Keratinocyte (primary cell): ENCODE results near the gene KIAA1755. TPM values are rescaled to one million over a fixed set of nuclear protein-coding genes. Genes with fewer than 3 reads are reported as not detected.
"Not testable (repeated sequence)": the region's sequence is repeated elsewhere in the genome, so short reads cannot be mapped to it uniquely, and the experiment has no call there.

Experiments used
- DNase-seq: peaks from one replicate; pipeline ENCODE4 v3.0.0-alpha.2; 2011; ENCODE audit warnings: low read depth, missing footprints, low spot score
- FAIRE-seq: peaks from 2 replicates; lab custom pipeline; 2011; peaks lifted over from hg19 to GRCh38; lab: Jason Lieb, UNC
- H2AFZ ChIP-seq: 2 replicates; pipeline ENCODE4 v1.6.0; 2012; ENCODE audit warnings: low read length, control low read depth, inconsistent platforms; ENCODE audit not compliant: control insufficient read depth
- H3K27ac ChIP-seq: 2 replicates; pipeline ENCODE4 v1.5.1; 2011; ENCODE audit warnings: low read length; ENCODE audit not compliant: control insufficient read depth, insufficient read depth
- H3K27me3 ChIP-seq: 3 replicates; pipeline ENCODE4 v1.6.0; 2011; ENCODE audit warnings: low read length; ENCODE audit not compliant: control insufficient read depth, insufficient read depth; ENCODE audit errors: extremely low read depth
- H3K36me3 ChIP-seq, 2 experiments: 2 replicates in 1 of 2; 3 replicates in 1 of 2; pipeline ENCODE4 v1.5.1; 2011; ENCODE audit warnings: low read length in 2 of 2, mild to moderate bottlenecking in 1 of 2; ENCODE audit not compliant: control insufficient read depth in 2 of 2, insufficient read depth in 2 of 2; ENCODE audit errors: extremely low read depth in 1 of 2
- H3K4me1 ChIP-seq: 3 replicates; pipeline ENCODE4 v1.5.1; 2011; ENCODE audit warnings: low read length; ENCODE audit not compliant: control insufficient read depth, insufficient read depth; ENCODE audit errors: extremely low read depth
- H3K4me2 ChIP-seq: 3 replicates; pipeline ENCODE4 v1.6.0; 2011; ENCODE audit warnings: low read depth, low read length; ENCODE audit not compliant: control insufficient read depth, insufficient read depth; ENCODE audit errors: extremely low read depth
- H3K4me3 ChIP-seq, 3 experiments: fragments of 200-600 bp in 1 of 3; sonication (generic) in 1 of 3; 2 replicates in 2 of 3; 3 replicates in 1 of 3; pipeline ENCODE4 v1.5.1; 2011 to 2016; ENCODE audit warnings: low read length in 3 of 3, mild to moderate bottlenecking in 3 of 3, control low read depth in 2 of 3, inconsistent platforms in 1 of 3, low read depth in 1 of 3, mixed read lengths in 1 of 3, mixed run types in 1 of 3, moderate library complexity in 1 of 3; ENCODE audit not compliant: control insufficient read depth in 2 of 3, insufficient read depth in 2 of 3; ENCODE audit errors: extremely low read depth in 1 of 3
- H3K79me2 ChIP-seq: 2 replicates; pipeline ENCODE4 v1.6.0; 2012; ENCODE audit warnings: low read length; ENCODE audit not compliant: control insufficient read depth, insufficient read depth
- H3K9ac ChIP-seq: 3 replicates; pipeline ENCODE4 v1.6.0; 2011; ENCODE audit warnings: low read length; ENCODE audit not compliant: control insufficient read depth, insufficient read depth; ENCODE audit errors: extremely low read depth
- H3K9me1 ChIP-seq: 3 replicates; pipeline ENCODE4 v1.6.0; 2011; ENCODE audit warnings: low read length; ENCODE audit not compliant: control insufficient read depth, insufficient read depth; ENCODE audit errors: extremely low read depth
- H3K9me3 ChIP-seq: 2 replicates; pipeline ENCODE4 v1.5.1; 2012; ENCODE audit warnings: low read depth, low read length; ENCODE audit not compliant: control insufficient read depth
- H4K20me1 ChIP-seq: 3 replicates; pipeline ENCODE4 v1.6.0; 2011; ENCODE audit warnings: low read length; ENCODE audit not compliant: control insufficient read depth, insufficient read depth; ENCODE audit errors: extremely low read depth
- EZH2 ChIP-seq: IDR thresholded peaks from one replicate; pipeline ENCODE4 v1.6.1; 2012; ENCODE audit warnings: inconsistent platforms, mild to moderate bottlenecking, low read length, moderate library complexity
- dilution Hi-C: fragments of 300-500 bp; cut with MboI; formaldehyde crosslinking; loops from one replicate; pipeline ENCODE4 v1.7.0; 2020; ENCODE audit warnings: low sequenced_read_pairs; ENCODE audit not compliant: extremely low pct_ligation_motif_present
- polyA plus RNA-seq, 5 experiments: library from polyadenylated mRNA; depleted of rRNA in 3 of 5; stranded (reverse) in 3 of 5; stranded (forward) in 1 of 5; unstranded in 1 of 5; fragments of >200 nt; gene quantifications; 1 replicate in 1 of 5; 2 replicates in 3 of 5; 3 replicates in 1 of 5; pipeline versions ENCODE4 v1.2.1 to v1.2.3, GENCODE V29; 2011 to 2012; ENCODE audit warnings: missing spikeins in 2 of 5, low read depth in 1 of 5, low replicate concordance in 1 of 5
- TF ChIP-seq, protein P1 (sequence below), 3 experiments: IDR thresholded peaks in 1 of 3; conservative IDR thresholded peaks in 1 of 3; optimal IDR thresholded peaks in 1 of 3; 2 replicates in 2 of 3; 3 replicates in 1 of 3; pipeline versions ENCODE3 to v1.5.1; 2011; ENCODE audit warnings: low read length in 3 of 3, mild to moderate bottlenecking in 3 of 3, moderate library complexity in 2 of 3, control low read depth in 1 of 3, inconsistent platforms in 1 of 3; ENCODE audit not compliant: insufficient read depth in 2 of 3; ENCODE audit errors: extremely low read depth in 1 of 3

KIAA1755 gene
- polyA plus RNA-seq, 1 donor (not counting 4 experiments of a cell fraction or from before 2014, with no cell fraction given), result not detected

GRCh38 chr20:38286586-38287531 is 26.3 kb upstream of the KIAA1755 start:
- dilution Hi-C loops, result no loop called here
- FAIRE-seq (no peak), DNase-seq (no peak)
- Histone ChIP-seq H3K9ac (no peak overlapping the region), H4K20me1 (no peaks in the 10 kb centered on the region), H3K9me3 (no peaks in the 10 kb centered on the region), H3K79me2 (no peaks in the 10 kb centered on the region), H2AFZ (no peak overlapping the region), H3K36me3 (no peaks in the 10 kb centered on the region), H3K9me1 (no peaks in the 10 kb centered on the region), H3K27ac (no peak overlapping the region), H3K4me1 (no peaks in the 10 kb centered on the region), H3K4me2 (no peak overlapping the region), H3K27me3 (peaks cover 3% of the 10 kb centered on the region), H3K4me3 (no peak overlapping the region)
- TF ChIP-seq, protein P1, sequence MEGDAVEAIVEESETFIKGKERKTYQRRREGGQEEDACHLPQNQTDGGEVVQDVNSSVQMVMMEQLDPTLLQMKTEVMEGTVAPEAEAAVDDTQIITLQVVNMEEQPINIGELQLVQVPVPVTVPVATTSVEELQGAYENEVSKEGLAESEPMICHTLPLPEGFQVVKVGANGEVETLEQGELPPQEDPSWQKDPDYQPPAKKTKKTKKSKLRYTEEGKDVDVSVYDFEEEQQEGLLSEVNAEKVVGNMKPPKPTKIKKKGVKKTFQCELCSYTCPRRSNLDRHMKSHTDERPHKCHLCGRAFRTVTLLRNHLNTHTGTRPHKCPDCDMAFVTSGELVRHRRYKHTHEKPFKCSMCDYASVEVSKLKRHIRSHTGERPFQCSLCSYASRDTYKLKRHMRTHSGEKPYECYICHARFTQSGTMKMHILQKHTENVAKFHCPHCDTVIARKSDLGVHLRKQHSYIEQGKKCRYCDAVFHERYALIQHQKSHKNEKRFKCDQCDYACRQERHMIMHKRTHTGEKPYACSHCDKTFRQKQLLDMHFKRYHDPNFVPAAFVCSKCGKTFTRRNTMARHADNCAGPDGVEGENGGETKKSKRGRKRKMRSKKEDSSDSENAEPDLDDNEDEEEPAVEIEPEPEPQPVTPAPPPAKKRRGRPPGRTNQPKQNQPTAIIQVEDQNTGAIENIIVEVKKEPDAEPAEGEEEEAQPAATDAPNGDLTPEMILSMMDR (optimal IDR thresholded peaks at IDR 0.05 in 1 of 3, IDR thresholded peaks at IDR 0.05 in 1 of 3, conservative IDR thresholded peaks at IDR 0.05 in 1 of 3; ENCODE audit: extremely low read depth in 1 of 3, insufficient read depth in 2 of 3, low read length in 3 of 3), result no peak
- TF ChIP-seq EZH2, result no peak

- dilution Hi-C loops, result no loop called here
- H3K9me1 ChIP-seq, result no peaks in the 10 kb centered on the region
- no peaks in the 10 kb centered on the region for H3K79me2 ChIP-seq
- H3K4me1 ChIP-seq, result peaks cover under 1% of the 10 kb centered on the region
- no peak overlapping the region for H3K4me3 ChIP-seq
- no peaks in the 10 kb centered on the region for H3K9me3 ChIP-seq
- no peak overlapping the region for H3K4me2 ChIP-seq
- no peaks in the 10 kb centered on the region for H3K27me3 ChIP-seq
- H3K9ac ChIP-seq, result no peak overlapping the region
- no peaks in the 10 kb centered on the region for H4K20me1 ChIP-seq
- no peak for DNase-seq
- no peak overlapping the region for H3K27ac ChIP-seq
- FAIRE-seq, result no peak
- no peaks in the 10 kb centered on the region for H3K36me3 ChIP-seq
- TF ChIP-seq EZH2, result no peak
- TF ChIP-seq, protein P1 (optimal IDR thresholded peaks at IDR 0.05 in 1 of 3, IDR thresholded peaks at IDR 0.05 in 1 of 3, conservative IDR thresholded peaks at IDR 0.05 in 1 of 3; ENCODE audit: extremely low read depth in 1 of 3, insufficient read depth in 2 of 3, low read length in 3 of 3), result no peak
- no peak overlapping the region for H2AFZ ChIP-seq
Observed at GRCh38 chr20:38284893-38285444, 24.4 kb upstream of the KIAA1755 start.

DNA sequence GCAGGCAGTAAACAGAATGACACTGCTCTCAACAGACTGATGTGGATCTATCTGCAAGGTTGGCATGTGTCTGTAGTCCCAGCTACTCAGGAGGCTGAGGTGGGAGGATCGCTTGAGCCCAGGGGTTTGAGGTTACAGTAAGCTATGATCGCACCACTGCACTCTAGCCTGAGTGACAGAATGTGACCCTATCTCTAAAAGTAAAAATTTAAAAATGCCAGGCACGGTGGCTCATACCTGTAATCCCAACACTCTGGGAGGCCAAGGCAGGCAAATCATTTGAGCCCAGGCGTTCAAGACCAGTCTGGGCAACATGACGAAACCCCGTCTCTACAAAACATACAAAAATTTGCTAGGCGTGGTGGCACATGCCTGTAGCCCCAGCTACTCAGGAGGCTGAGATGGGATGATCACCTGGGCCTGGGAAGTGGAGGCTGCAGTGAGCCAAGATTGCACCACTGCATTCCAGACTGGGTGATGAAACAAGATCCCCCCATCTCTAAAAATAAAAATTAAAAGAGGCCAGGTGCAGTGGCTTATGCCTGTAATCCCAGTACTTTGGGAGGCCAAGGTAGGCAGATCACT is 23.6 kb upstream of the KIAA1755 start:
- H3K27ac ChIP-seq, FAIRE-seq: not testable (repeated sequence)

More for the DNA sequence above, 23.6 kb upstream of the KIAA1755 start:
- DNase-seq, H3K4me3 ChIP-seq, H3K36me3 ChIP-seq, H4K20me1 ChIP-seq, H3K9me3 ChIP-seq, H3K4me2 ChIP-seq, H3K27me3 ChIP-seq, H3K9ac ChIP-seq, dilution Hi-C loops, H3K79me2 ChIP-seq, H3K4me1 ChIP-seq, H2AFZ ChIP-seq, H3K9me1 ChIP-seq: not testable (repeated sequence)
